ENCODE results near the gene RANBP2. TPM values are rescaled to one million over a fixed set of nuclear protein-coding genes. Genes with fewer than 3 reads are reported as not detected.

RANBP2 gene
- total and polyA plus RNA-seq, 12 donors: 8.0 to 74.0 (median 56.1) TPM

GRCh38 chr2:108787216-108787541 is 67.9 kb downstream of the RANBP2 start:
- Histone ChIP-seq H3K4me1 (peaks cover 0 to 19% (median 10%) of the 10 kb centered on the region in 9 donors), H3K27me3 (no peaks in the 10 kb centered on the region), H3K36me3 (peaks cover 0 to 51% (median 23%) of the 10 kb centered on the region in 9 donors), H3K9me3 (no peaks in the 10 kb centered on the region), H3K4me3 (peak overlapping the region; percentile 56 to 80 (median 74)), H3K27ac (peak overlapping the region in 5 of 10 donors; percentile 58 to 83 (median 76))
- WGBS, 2 donors: 5 to 8% methylated on average over 6 of the region's 6 CpGs
- DNase-seq: no peak
- intact Hi-C loops (cut with DNase I): no loop called here
- no peak for ATAC-seq
- no peak for TF ChIP-seq CTCF (IDR thresholded peaks at IDR 0.05)

DNA sequence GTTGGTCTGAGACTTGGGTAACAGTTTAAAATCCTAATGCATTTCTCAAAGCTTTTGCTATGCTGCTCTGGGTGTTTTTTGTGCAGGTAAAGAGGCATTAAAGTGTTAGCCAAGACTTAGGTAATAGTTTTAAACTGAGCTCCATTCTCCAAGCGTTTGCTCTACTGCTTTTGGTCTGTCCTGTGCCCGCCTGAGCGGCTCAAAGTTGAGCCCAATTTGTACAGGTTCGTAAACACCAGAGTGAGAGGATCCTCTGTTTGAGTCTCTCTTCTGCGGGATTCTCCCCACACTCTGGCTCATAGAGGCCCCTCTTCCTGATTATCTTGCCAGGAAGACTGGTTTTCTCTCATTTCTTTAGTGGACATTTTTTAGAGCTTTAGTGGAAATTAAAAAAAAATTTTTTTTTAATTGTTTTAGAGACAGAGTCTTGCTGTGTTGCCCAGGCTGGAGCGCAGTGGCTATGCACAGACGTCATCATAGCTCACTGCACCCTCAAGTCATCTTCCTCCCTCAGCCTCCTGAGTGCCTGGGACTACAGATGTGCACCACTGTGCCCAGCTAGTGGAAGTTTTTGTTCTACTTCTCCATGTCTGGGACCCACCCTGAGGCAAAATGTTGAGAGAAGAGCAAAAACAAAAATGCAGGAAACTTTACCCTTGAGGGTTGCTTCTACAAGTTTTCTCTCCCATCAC is 83.9 kb downstream of the RANBP2 start:
- Histone ChIP-seq H3K27me3 (no peaks in the 10 kb centered on the region), H3K9me3 (no peaks in the 10 kb centered on the region), H3K4me1 (no peaks in the 10 kb centered on the region), H3K27ac (no peak overlapping the region), H3K36me3 (peaks cover 0 to 51% (median 0%) of the 10 kb centered on the region in 9 donors), H3K4me3 (no peak overlapping the region)
- WGBS, 2 donors: 95 to 97% methylated on average over 7 of the region's 7 CpGs
- DNase-seq (no peak), ATAC-seq (no peak)
- intact Hi-C loops (cut with DNase I): no loop called here
- TF ChIP-seq CTCF (IDR thresholded peaks at IDR 0.05): no peak

DNA sequence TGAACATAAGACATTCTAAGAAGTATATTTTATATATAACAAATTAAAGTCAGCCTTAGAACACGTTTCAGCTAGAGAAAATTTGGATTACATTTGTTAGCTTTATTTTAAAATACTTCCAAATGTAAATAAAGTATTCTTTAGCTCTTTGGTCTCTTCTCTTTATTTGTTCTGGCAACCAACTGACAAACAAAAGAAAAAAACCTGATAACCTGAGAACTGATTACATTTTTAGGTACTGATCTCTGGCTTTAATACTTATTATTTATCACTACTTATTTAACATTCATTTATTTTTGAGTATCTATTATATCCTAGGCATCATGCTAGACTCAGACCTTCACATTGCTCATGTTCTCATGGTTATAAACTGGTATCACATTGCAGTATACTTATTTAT is 85.8 kb downstream of the RANBP2 start:
- no peak for DNase-seq
- no peaks in the 10 kb centered on the region for H3K4me1 ChIP-seq
- intact Hi-C loops (cut with DNase I): no loop called here
- peaks cover 0 to 43% (median 0%) of the 10 kb centered on the region in 9 donors for H3K36me3 ChIP-seq
- WGBS, 2 donors: 86 to 96% methylated on average over 1 of the region's 1 CpG
- H3K9me3 ChIP-seq: peaks cover 0 to 15% (median 6%) of the 10 kb centered on the region in 11 donors
- no peak for TF ChIP-seq CTCF (IDR thresholded peaks at IDR 0.05)
- no peak for ATAC-seq
- H3K27me3 ChIP-seq: no peaks in the 10 kb centered on the region
- no peak overlapping the region for H3K4me3 ChIP-seq
- no peak overlapping the region for H3K27ac ChIP-seq

DNA sequence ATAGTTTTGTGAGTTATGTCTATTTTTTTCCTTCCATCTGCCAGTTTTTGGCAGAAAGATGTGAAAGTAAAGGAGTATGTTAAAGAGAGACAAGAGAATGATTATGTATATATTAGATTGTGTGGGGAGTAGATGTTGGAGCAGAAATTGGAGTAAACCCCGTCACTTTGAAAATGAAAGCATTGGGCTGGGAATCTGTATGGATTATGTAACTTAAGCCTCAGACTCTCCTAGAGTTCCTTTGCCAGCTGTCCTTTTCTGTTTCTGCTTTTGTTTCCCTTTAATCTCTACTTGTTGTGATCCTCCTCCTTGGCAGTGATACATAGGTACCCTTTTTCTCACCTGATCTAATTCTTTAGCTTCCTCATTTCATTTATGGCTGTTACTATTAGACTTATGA is 86.5 kb downstream of the RANBP2 start:
- Histone ChIP-seq H3K27me3 (no peaks in the 10 kb centered on the region), H3K36me3 (peaks cover 0 to 43% (median 0%) of the 10 kb centered on the region in 9 donors), H3K4me1 (no peaks in the 10 kb centered on the region), H3K27ac (no peak overlapping the region), H3K9me3 (peaks cover 0 to 23% (median 8%) of the 10 kb centered on the region in 11 donors), H3K4me3 (no peak overlapping the region)
- no peak for TF ChIP-seq CTCF (IDR thresholded peaks at IDR 0.05)
- intact Hi-C loops (cut with DNase I): no loop called here
- 93 to 94% methylated on average over 1 of the region's 1 CpG for WGBS, 2 donors
- DNase-seq: no peak
- ATAC-seq: no peak
